Trophoblast cell (in vitro differentiated cells and primary cell): Measurements from ENCODE around the gene BHLHE40.

Experiments used
- DNase-seq, 2 donors: peaks; one replicate each; pipeline ENCODE4 v3.0.0-alpha.2; 2016
- H2AFZ ChIP-seq: 2 replicates; pipeline ENCODE4 v1.6.1; 2013; ENCODE audit warnings: low read length, moderate library complexity, mild to moderate bottlenecking; ENCODE audit not compliant: insufficient read depth, poor library complexity
- H2AK5ac ChIP-seq: 2 replicates; pipeline ENCODE4 v1.6.1; 2013; ENCODE audit warnings: mild to moderate bottlenecking, low read length
- H2BK120ac ChIP-seq: 2 replicates; pipeline ENCODE4 v1.6.1; 2013; ENCODE audit warnings: low read length, mild to moderate bottlenecking, moderate library complexity; ENCODE audit not compliant: insufficient read depth, poor library complexity
- H2BK12ac ChIP-seq: 2 replicates; pipeline ENCODE4 v1.6.1; 2013; ENCODE audit warnings: mild to moderate bottlenecking, low read length, moderate library complexity
- H2BK5ac ChIP-seq: 2 replicates; pipeline ENCODE4 v1.6.1; 2013; ENCODE audit warnings: low read length, low read depth, moderate library complexity, mild to moderate bottlenecking; ENCODE audit not compliant: poor library complexity
- H3K14ac ChIP-seq: 2 replicates; pipeline ENCODE4 v1.6.1; 2013; ENCODE audit warnings: mild to moderate bottlenecking, low read length
- H3K18ac ChIP-seq: 2 replicates; pipeline ENCODE4 v1.6.1; 2013; ENCODE audit warnings: mild to moderate bottlenecking, low read length
- H3K23ac ChIP-seq: 2 replicates; pipeline ENCODE4 v1.6.1; 2013; ENCODE audit warnings: low read length
- H3K27ac ChIP-seq: 2 replicates; pipeline ENCODE4 v1.5.1; 2013; ENCODE audit warnings: low read depth, mild to moderate bottlenecking, inconsistent platforms, low read length, moderate library complexity
- H3K27me3 ChIP-seq: 2 replicates; pipeline ENCODE4 v1.6.1; 2013; ENCODE audit warnings: inconsistent platforms, mild to moderate bottlenecking, low read length, moderate library complexity; ENCODE audit not compliant: insufficient read depth
- H3K36me3 ChIP-seq, 2 experiments: 1 replicate in 1 of 2; 2 replicates in 1 of 2; pipeline ENCODE4 v1.6.1; 2013; ENCODE audit warnings: low read length in 2 of 2, mild to moderate bottlenecking in 2 of 2, moderate library complexity in 1 of 2; ENCODE audit not compliant: insufficient read depth in 2 of 2, control insufficient read depth in 1 of 2
- H3K4ac ChIP-seq: 2 replicates; pipeline ENCODE4 v1.6.1; 2013; ENCODE audit warnings: low read depth, mild to moderate bottlenecking, low read length, moderate library complexity
- H3K4me1 ChIP-seq, 2 experiments: 1 replicate in 1 of 2; 2 replicates in 1 of 2; pipeline ENCODE4 v1.6.1; 2013; ENCODE audit warnings: low read length in 2 of 2, mild to moderate bottlenecking in 2 of 2, moderate library complexity in 1 of 2; ENCODE audit not compliant: insufficient read depth in 2 of 2, control insufficient read depth in 1 of 2
- H3K4me2 ChIP-seq: 2 replicates; pipeline ENCODE4 v1.6.1; 2013; ENCODE audit warnings: inconsistent platforms, mild to moderate bottlenecking, low read length, moderate library complexity
- H3K4me3 ChIP-seq: 2 replicates; pipeline ENCODE4 v1.5.1; 2013; ENCODE audit warnings: mild to moderate bottlenecking, low read depth, low read length, inconsistent platforms
- H3K79me1 ChIP-seq: one replicate; pipeline ENCODE4 v1.6.1; 2013; ENCODE audit warnings: low read length
- H3K79me2 ChIP-seq: 2 replicates; pipeline ENCODE4 v1.6.1; 2013; ENCODE audit warnings: low read length, mild to moderate bottlenecking; ENCODE audit not compliant: control insufficient read depth, insufficient read depth, poor library complexity
- H3K9ac ChIP-seq: 2 replicates; pipeline ENCODE4 v1.6.1; 2013; ENCODE audit warnings: mild to moderate bottlenecking, low read length
- H3K9me3 ChIP-seq: 2 replicates; pipeline ENCODE4 v1.6.1; 2013; ENCODE audit warnings: low read depth, mild to moderate bottlenecking, control low read depth, inconsistent platforms, low read length; ENCODE audit not compliant: insufficient read depth
- H4K12ac ChIP-seq: 2 replicates; pipeline ENCODE4 v1.6.1; 2013; ENCODE audit warnings: low read depth, mild to moderate bottlenecking, low read length, moderate library complexity
- H4K8ac ChIP-seq: 2 replicates; pipeline ENCODE4 v1.6.1; 2013; ENCODE audit warnings: low read depth, mild to moderate bottlenecking, low read length, moderate library complexity
- H4K91ac ChIP-seq: one replicate; pipeline ENCODE4 v1.6.1; 2013; ENCODE audit warnings: low read depth, mild to moderate bottlenecking, low read length, moderate library complexity
- WGBS: extraction: QIAGEN DNeasy Blood & Tissue Kit; methylation state at CpG from one replicate; pipeline ENCODE4 v1.1.7; 2013; ENCODE audit warnings: missing lambda C conversion rate; ENCODE audit not compliant: insufficient read length, insufficient coverage; ENCODE audit errors: extremely low coverage; 5-methylcytosine and 5-hydroxymethylcytosine counted together

The BHLHE40 gene

DNA sequence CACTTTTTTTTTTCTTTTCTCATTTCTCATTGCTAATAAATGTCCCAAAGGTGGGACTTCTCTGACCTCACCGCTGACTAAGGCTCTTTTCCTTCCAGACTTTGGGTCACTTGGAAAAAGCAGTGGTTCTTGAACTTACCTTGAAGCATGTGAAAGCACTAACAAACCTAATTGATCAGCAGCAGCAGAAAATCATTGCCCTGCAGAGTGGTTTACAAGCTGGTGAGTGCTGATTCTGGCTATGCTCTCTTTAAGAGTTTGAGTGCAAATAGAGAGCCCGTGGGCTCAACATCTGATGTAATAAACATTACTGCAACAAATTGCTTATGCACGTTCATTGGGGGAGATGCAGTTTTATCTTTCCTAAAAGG is 2.0 kb downstream of the BHLHE40 start:
- DNase-seq, result no peak
- Histone ChIP-seq H3K27ac (peak overlapping the region; percentile 59), H2AFZ (no peak overlapping the region), H2BK5ac (peak overlapping the region; percentile 66), H3K9me3 (no peaks in the 10 kb centered on the region), H3K79me2 (peaks cover 35% of the 10 kb centered on the region), H3K23ac (no peak overlapping the region), H2AK5ac (no peak overlapping the region), H2BK12ac (no peak overlapping the region), H4K8ac (no peak overlapping the region), H3K27me3 (no peaks in the 10 kb centered on the region), H4K12ac (no peak overlapping the region), H3K4me1 (peaks cover 19 to 30% of the 10 kb centered on the region in 2 experiments), H3K4me2 (peak overlapping the region; percentile 75), H3K14ac (no peak overlapping the region), H2BK120ac (no peak overlapping the region), H4K91ac (no peak overlapping the region), H3K18ac (no peak overlapping the region), H3K36me3 (peaks cover 16 to 25% of the 10 kb centered on the region in 2 experiments), H3K79me1 (peaks cover 58% of the 10 kb centered on the region), H3K4me3 (peak overlapping the region; percentile 55), H3K9ac (peak overlapping the region; percentile 36), H3K4ac (peak overlapping the region; percentile 49)
- no CpG with 5 or more reads among the region's 3 CpGs for WGBS

GRCh38 chr3:4981665-4982494 is 2.6 kb downstream of the BHLHE40 start:
- Histone ChIP-seq H3K27me3 (no peaks in the 10 kb centered on the region), H3K9me3 (no peaks in the 10 kb centered on the region), H3K36me3 (peaks cover 16 to 25% of the 10 kb centered on the region in 2 experiments), H2BK120ac (no peak overlapping the region), H2BK12ac (no peak overlapping the region), H3K4me1 (peaks cover 17 to 33% of the 10 kb centered on the region in 2 experiments), H3K4ac (peak overlapping the region; percentile 4), H3K4me3 (no peak overlapping the region), H4K12ac (no peak overlapping the region), H3K9ac (peak overlapping the region; percentile 14), H3K18ac (no peak overlapping the region), H3K79me2 (peaks cover 35% of the 10 kb centered on the region), H2AK5ac (no peak overlapping the region), H3K79me1 (peaks cover 60% of the 10 kb centered on the region), H4K91ac (no peak overlapping the region), H2AFZ (no peak overlapping the region), H4K8ac (no peak overlapping the region), H3K4me2 (peak overlapping the region; percentile 75), H2BK5ac (no peak overlapping the region), H3K23ac (no peak overlapping the region), H3K14ac (no peak overlapping the region), H3K27ac (peak overlapping the region; percentile 59)
- peak; percentile 45 to 81 for DNase-seq
- no CpG with 5 or more reads among the region's 8 CpGs for WGBS

GRCh38 chr3:4982773-4983738 is 3.8 kb downstream of the BHLHE40 start:
- Histone ChIP-seq H4K91ac (peak overlapping the region; percentile 94), H3K79me2 (peaks cover 32% of the 10 kb centered on the region), H3K14ac (peak overlapping the region; percentile 85), H2BK120ac (peak overlapping the region; percentile 75), H3K36me3 (peaks cover 16 to 25% of the 10 kb centered on the region in 2 experiments), H3K4me2 (peak overlapping the region; percentile 41), H3K4me1 (peaks cover 16 to 28% of the 10 kb centered on the region in 2 experiments), H3K9ac (peak overlapping the region; percentile 37), H3K79me1 (peaks cover 56% of the 10 kb centered on the region), H2BK5ac (peak overlapping the region; percentile 80), H4K12ac (no peak overlapping the region), H3K9me3 (no peaks in the 10 kb centered on the region), H3K23ac (no peak overlapping the region), H4K8ac (peak overlapping the region; percentile 83), H3K4ac (peak overlapping the region; percentile 92), H3K27ac (peak overlapping the region; percentile 93), H3K27me3 (no peaks in the 10 kb centered on the region), H2BK12ac (peak overlapping the region; percentile 89), H2AFZ (peak overlapping the region; percentile 50), H3K18ac (peak overlapping the region; percentile 94), H2AK5ac (peak overlapping the region; percentile 69), H3K4me3 (no peak overlapping the region)
- no CpG with 5 or more reads among the region's 40 CpGs for WGBS
- no peak for DNase-seq
